GM18873 (cell line): ENCODE results near the gene EGFL6.
A peak's percentile ranks its signal among the peaks of the same experiment; 100 is the strongest.
"Not testable (repeated sequence)": the region's sequence is repeated elsewhere in the genome, so short reads cannot be mapped to it uniquely, and the experiment has no call there.

Experiments used
- ATAC-seq: cut with Tn5 transposase; IDR thresholded peaks from one replicate; pipeline ENCODE4 v1.9.1; 2021; ENCODE audit warnings: mild to moderate bottlenecking, moderate library complexity, moderate number of reproducible peaks; ENCODE audit not compliant: unreplicated experiment, low FRiP score

Gene EGFL6

DNA sequence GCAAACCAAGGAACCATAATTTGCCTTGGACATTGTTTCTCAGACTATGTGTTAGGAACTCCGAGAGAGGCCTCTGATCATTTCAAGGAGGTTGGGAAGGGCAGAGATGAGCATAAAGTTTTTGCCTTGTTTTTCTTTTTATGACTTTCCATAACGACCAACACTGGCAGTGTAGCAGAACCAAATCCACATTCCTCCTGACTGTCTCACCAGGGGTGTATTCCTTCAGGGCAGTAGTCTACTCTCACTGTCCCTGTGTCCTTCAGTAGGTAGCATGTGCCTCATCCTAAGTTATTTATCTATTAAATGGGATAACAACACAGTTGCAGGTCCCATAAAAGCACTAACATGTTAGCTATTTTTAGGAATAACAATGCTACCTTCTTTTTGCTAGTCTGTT, 20.8 kb downstream of the EGFL6 start:
- no peak for ATAC-seq

DNA sequence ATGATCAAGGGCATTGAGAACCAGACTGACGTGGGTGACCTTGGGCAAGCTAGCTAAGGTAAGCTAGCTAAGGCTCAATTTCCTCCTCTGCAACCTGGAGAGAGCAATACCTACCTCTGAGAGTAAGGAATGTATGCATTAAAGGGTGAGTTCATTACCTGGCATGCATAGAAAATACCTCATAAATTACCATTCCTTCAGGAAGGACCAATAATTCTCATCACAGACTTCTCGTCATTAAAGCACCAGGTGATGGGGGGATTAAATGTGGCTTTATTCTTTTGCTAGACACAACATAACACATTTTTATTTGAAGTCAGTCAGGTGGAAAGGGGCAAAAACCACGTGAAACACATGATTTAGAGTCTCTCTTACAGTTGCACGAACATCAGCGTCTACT, 21.5 kb downstream of the EGFL6 start:
- ATAC-seq, result no peak

DNA sequence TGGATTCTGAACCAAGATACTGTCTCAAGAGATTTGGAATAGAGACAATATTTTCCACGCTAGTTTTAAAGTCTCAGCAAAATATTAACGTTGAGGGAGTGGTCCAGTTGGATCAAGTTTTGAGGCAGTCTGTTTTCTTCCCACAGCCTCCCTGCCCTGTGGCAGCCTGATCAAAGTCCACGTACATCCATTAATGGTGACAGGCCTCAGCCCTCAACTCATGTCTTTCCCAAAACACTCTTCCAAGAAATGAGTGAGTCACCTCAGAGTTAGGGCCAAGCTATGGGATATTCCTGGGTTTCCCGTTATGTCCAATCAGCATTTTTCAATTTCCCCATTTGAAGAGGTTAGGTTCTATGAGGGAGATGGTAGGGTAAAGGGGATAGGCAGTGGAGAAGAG, 28.5 kb downstream of the EGFL6 start:
- ATAC-seq, result no peak

DNA sequence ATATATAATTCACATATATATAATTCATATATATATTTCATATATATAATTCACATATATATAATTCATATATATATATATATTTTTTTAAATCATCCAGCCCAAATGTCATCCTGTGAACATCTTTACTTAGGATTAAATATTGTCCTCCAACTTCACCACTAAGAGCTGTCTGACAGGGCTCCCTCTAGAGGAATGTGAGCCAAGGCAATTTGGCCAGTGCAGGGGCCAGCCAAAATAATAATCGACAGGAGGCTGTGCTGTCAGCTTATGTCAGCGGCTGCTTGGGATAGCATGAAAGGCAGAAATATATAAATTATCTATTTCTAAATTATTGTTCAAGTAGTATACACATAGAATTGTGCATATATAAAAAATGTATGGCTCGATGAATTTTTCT, 29.5 kb downstream of the EGFL6 start:
- ATAC-seq, result no peak

DNA sequence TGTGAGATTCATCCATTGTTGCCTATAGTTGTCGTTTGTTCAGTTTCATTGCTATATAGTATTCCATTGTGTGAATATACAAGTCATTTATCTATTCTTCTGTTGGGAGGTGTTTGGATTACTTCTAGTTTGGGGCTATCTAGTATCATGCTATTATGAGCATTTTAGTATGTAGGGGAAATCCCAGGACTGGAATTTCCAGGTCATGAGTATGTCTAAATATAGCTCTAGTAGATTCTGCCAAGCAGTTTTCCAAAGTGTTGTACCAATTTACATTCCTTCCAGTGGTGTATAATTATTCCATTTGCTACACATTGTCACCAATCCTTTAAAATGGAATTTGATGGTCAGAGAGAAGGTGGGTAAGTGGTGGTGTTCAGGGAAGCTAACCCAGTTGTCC, 30.1 kb downstream of the EGFL6 start:
- no peak for ATAC-seq

DNA sequence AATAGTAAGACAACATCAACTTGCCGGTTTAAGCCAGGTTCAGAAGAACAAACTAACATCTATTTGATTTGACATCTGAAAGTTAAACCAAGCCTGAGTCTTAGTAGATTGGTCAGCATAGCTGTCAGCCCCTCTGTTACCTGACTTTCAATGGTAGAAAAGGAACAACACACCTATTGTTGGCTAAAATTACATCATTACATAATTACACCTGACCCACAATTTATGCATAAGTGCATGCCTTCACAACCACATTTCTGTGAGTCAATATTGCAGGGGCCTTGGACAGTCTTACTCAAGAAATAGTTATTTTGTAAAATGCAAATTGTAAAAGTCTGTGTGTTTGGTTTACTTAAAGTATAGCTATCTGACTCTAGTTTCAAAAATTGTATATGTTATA, 36.2 kb downstream of the EGFL6 start:
- no peak for ATAC-seq

DNA sequence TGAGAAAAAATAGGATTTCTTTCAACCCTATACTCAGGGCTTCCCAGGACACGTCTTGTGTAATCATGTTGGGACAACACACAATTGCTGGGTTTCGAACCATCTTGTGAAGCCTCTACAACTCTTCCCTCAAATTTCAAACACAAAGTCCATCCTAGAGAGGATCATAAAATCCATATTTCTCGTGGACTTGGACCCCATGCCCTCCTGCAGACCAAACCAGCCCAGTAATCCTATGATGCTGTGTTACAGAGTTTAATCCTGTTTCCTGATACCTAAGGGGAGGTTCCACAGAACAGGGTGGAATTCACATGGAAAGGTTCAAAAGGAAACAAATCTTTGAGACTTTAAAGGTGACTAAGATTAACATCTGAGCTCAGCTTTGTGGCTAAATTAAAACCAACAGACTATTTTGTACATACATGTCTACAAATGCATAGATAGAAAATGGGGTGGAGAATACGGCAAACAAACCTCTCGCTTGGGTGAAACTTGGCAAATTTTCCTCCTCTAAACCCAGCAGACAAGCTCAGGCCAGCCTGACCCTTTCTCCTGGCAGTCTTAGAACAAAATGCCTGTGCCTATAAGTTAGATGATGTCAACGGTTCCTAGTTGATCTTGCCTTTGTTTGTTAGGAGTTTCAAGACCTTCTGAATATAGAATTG, 38.1 kb downstream of the EGFL6 start:
- no peak for ATAC-seq

DNA sequence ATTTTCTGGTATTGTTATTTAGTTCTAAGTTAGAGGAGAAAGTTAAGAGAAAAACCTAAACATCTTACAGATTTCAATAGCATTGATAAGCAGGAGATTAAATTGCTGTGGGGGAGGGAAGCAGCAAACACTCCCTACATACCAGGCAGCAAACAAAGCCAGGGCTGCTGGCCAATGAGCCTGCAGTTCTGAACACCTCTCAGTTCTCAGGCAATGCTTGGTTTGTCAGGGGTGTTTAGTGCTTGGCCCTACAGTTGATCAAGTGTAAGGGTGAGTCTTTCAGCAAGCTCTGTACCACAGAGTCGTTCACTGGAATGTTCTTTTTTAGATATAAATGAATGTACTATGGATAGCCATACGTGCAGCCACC, 38.6 kb downstream of the EGFL6 start:
- ATAC-seq, result no peak

DNA sequence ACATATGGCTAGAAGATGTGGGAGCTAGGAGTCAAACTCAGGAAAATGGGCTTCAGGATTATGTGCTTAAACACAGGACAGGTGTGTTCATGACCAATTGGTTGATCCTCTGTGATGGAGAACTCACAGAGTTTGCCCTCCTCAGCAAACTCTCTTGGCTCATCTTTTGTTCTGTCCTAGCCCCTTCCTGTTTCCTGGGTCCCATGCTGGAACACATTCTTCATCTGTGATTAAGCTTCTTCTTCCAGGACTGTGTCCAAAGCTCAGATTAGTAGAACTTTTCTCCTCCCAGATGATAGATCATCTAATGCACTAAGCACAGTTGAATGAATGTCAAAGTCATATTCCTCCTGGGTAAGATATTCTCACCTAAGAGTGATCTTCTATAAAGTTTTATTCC, 44.8 kb downstream of the EGFL6 start:
- no peak for ATAC-seq

DNA sequence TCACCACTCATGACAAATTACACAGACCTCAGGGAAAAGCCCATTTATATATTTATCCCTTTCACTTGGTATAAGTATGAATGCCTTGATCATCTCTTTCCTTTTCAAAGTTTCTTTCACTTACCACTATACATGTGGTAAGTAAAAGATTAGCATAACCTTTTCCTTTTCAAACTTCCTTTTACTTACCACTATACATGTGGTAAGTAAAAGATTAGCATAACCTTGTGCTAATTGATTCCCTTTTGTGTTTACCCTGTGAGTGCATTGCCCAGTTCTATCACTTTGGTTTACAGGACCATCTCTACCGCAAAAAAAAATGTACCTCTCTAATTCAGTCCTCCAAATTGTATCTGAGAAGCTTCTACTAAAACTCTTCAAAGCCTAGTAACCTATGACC, 50.8 kb downstream of the EGFL6 start:
- ATAC-seq, result peak; percentile 53

DNA sequence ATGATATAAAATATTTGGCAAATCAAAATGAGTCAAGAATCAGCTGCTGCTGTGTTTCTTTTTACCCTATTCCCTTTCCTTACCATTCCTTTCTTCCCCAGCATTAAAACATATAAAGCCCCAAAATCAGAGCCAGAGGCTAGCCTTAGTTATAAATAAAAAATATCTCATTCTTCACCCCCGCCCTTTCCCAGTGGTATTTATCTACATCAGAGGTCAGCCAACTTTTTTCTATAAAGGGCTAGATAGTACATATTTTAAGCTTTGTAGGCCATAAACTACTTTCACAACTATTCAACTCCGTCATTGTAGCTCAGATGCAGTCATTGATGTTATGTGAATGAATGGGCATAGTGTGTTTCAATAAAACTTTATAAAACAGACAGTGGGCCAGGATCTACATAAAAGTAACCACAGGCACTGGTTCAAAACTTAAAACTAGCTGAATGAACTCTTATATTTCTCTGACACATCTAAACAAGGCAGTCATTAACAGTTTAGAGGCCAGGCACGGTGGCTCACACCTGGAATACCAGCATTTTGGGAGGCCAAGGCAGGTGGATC, 53.1 kb downstream of the EGFL6 start:
- no peak for ATAC-seq

DNA sequence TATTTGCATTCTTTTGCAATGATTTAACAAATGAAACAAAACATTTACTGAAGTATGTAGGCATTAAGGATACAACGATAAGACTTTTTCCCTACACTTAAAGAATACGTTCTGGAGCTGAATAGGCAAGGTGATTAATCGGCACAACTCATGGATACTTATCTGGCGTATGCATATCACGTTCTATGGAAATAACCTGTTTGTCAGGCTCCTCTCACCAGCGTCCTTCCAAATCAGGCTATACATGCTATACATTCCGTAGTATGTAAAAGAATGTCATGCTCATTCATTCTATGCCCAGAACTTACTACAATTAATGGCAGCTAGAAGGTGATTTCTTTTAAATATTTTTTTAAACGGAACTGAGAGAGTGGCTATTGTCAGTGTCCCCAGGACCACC, 57.9 kb downstream of the EGFL6 start:
- ATAC-seq, result no peak

DNA sequence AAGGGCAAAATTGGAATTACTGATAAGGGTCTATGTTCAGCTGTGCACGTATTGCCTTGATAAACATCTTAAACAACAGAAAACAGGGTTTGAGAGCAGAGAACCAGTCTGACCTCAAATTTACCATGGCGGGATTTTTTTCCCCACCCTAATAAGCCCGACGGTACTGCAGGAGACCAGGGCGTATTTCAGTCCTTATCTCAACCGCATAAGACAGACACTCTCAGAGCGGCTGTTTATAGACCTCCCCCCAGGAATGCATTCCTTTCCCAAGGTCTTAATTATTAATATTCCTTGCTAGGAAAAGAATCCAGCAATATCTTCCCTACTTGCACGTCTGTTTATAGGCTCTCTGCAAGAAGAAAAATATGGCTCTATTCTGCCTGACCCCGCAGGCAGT, 67.8 kb downstream of the EGFL6 start:
- ATAC-seq, result not testable (repeated sequence)

DNA sequence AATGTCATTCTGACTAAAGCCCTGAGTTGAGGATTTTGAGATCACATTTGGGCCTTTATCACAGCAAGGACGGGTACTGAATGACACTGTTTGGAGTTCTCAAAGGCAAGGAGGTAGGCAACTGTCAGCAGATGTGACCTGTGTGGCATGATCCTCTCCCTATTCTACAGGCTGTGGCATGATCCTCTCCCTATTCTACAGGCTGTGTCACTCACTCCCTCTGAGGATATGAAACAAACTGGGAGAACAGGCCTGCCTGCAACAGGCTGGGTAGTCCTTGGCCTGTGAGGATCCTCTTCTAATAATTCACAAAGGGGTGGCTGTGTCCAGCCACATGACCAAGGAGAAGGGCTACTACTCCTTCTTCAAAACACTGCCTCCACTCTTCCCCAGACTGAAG, 68.6 kb downstream of the EGFL6 start:
- no peak for ATAC-seq

DNA sequence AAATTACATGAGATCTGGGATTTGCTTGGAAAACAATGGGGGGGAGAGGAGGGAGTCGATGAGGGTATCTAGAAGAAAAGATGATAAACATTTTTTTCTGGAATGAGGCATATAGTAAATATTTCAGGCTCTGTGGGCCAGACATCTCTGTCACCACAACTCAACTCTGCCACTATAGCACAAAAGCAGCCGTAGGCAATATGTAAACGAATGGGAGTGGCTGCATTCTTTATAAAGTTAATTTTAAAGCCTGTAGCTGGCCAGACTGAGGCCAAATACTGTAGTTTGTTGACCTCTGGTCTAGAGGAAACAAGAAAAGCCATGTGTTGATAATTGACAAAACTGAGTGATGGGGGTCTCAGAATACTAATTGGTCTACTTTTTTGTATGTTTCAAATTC, 69.4 kb downstream of the EGFL6 start:
- ATAC-seq, result no peak

DNA sequence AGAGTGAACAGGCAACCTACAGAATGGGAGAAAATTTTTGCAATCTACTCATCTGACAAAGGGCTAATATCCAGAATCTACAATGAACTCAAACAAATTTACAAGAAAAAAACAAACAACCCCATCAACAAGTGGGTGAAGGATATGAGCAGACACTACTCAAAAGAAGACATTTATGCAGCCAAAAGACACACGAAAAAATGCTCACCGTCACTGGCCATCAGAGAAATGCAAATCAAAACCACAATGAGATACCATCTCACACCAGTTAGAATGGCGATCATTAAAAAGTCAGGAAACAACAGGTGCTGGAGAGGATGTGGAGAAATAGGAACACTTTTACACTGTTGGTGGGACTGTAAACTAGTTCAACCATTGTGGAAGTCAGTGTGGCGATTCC, 72.3 kb downstream of the EGFL6 start:
- not testable (repeated sequence) for ATAC-seq

DNA sequence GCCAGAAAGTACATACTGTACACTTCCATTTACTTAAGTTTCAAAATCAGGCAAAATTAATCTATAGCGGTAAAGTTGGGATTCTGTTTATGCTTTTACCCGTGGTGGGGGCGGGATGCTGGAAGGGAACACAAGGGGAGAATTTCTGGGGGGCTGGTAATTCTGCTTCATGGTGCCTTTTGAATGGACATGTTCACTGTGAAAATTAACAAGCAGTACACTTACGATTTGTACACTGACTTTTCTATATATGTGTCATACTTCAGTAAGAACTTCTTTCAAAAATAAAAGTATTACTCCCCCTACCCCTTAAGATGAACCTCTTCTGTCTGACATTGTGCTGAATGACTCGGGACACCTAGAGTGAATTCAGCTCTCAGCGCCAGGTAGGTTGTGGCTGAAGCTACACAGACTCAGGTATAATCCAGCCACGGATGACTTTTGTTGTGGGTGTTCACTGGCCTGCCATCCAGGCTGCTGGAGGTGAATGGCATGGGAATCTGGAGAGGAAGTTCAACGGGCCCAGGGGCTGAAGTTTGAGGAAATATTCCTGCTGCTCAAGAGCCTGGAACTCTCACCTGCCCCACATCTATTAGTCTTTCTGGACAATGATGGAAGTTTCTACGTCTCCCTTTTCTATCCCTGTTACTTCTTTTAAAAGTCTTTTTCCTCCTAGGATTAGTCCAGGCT, 76.2 kb downstream of the EGFL6 start:
- ATAC-seq, result no peak

DNA sequence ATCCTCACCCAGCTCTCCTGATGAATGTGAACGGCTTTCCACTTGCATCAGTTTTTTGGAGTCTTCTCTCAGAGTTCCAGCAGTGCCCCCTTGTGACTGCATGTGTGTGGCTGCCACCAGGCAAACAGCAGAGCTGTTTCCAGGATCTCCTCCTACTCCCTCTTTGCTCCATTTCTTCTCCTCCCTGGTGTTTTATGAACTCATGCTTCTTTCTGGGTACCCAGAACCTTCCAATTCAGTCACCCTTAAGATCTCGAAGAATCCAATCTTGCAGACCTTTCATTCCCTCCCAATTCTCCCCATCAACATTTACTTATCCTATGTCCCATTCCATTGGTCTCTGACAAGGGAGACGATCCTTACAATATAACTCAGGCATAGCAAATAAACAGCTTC, 76.8 kb downstream of the EGFL6 start:
- no peak for ATAC-seq

DNA sequence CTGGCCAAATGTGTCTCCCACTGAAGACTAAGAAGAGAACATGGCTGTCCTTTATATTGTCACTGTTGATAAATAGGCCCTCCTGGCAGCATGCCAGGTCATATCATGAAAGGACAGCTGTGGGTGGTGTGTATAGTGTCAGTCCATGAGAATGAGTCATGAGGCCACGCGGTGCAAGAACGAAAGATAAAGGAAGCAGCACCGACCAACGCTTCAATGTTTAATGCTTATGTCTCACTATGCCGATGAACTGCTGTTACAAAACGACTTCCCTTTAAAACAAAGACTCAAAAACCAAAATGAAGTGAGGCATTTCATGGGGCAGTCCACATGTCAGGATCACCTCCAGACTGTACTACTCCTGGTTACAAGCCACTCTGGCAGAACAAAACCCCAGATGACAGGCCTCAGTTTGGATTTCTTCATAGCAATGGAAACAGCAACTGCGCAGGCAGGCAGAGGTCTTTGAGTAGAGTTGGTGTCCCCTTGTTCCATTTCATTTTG, 78.4 kb downstream of the EGFL6 start:
- no peak for ATAC-seq

DNA sequence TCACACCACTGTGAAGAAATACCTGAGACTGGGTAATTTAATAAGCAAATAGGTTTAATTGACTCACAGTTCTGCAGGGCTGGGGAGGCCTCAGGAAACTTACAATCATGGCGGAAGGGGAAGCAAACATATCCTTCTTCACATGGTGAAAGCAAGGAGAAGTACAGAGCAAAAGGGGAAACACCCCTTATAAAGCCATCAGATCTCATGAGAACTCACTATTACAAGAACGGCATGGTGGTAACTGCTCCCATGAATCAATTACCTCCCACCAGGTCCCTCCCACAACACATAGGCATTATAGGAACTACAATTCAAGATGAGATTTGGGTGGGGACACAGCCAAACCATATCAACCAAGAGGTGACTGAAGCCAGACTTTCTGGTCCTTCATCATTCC, 78.9 kb downstream of the EGFL6 start:
- not testable (repeated sequence) for ATAC-seq

DNA sequence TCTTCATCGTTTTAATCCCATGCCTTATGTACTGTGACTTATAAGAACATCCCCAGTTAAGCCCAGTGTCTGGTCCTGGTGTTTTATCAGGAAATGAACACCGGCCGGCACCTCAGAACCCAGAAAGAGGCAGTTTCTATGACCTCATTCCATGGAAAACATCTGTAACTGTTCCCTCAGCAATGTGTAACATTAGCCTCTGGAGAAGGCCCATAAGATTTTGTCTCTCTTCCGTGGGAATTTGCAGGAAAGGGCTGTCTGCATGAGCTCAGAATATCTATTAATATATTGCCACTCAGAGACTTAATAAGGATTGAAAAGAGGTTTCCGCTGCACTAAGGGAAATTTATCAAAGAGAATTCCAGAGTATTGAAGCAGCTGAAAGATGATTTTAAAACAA, 80.4 kb downstream of the EGFL6 start:
- no peak for ATAC-seq

DNA sequence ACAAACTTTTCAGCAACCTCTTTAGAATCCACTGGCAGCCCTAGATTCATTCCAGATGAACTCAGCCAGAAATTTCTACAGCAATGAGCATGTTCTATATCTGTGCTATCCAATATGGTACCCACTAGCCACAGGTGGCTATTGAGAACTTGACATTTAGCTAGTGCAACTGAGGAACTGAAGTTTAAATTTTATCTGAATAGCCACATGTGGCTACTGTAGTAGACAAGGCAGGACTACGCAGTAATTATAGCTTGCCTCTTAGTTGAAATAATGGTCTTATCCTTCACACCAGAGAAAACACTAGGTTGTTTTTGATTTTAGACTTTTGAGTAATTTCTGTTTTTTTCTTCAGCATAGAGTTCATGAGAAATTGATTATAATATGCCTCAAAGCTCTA, 80.9 kb downstream of the EGFL6 start:
- no peak for ATAC-seq
